GM10847 (cell line): ENCODE results near the gene ADO.

Source experiments
- POLR2A ChIP-seq: IDR thresholded peaks from 2 replicates; pipeline ENCODE4 v1.6.1; 2011; ENCODE audit not compliant: insufficient read length; ENCODE audit errors: extremely low read depth

ADO gene

DNA sequence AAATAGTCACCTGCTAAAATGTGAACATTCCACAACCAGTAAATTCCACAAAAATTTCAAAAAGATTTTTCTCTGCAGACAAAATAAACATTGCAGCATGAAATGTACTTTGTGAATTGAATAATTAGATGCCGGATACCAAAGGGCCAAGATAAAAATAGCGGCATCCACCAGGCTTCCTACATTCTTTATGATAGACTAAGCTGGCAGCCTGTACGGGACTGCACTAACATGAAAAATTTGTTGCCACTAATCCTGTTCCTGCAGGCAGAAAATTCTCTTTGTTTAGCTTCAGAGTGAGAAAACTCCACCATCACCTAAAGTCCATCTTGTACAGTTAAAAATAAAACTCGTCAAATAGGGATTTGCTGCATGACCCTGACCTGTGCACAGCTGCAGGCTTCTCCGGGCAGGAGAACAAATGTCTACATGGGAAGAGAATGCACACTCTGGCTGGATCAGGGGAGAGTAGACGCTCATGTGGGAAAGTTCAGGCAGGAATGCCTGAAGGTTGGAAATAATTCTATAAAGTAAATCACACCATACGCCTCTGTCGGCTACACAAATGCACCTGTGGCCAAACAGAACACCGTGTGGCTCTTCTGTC lies 15.6 kb upstream of the ADO start:
- no peak for TF ChIP-seq POLR2A

DNA sequence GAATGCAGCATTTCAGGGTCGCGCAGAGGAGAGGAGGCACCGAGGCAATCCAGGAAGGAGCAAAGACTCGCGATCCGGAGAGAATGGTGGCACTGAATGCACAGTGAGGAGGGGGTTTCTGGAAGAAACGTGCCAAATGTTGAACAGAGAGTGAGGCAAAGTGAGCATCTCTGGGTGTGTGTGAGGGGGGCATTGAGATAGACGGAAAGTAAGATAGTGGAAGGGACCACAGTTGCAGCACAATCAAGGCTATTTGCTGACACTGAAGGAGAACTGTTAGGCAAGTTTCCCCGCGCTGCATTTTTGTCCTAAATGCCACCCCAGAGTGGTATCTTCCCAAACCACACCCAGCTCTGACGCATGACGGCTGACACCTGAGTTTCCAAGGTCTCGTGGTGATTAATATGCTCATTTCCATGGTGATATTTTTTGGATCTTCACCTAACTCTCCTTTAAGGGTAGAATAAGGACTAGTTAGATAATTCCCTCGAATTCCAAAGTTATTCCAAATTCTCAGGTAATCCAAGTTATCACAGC lies 14.4 kb upstream of the ADO start:
- no peak for TF ChIP-seq POLR2A

DNA sequence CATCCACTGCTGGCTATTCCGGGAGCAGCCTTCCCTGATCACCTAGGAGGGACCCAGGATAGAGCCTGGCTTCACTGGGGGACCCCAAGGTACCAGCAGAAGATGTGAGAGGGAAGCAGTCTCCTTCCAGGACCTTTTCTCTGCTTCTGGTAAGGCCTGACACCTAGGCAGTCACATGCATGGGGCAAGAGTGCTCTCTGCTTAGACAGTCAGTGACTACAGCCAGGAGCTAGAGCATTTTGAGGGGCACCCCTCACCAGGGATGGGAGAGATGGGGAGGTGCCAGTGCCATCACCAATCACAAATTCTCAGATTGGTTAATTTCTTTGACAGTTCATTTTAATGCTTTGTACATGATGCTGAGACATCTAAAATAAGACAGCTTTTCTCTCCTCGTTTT lies 13.9 kb upstream of the ADO start:
- no peak for TF ChIP-seq POLR2A

DNA sequence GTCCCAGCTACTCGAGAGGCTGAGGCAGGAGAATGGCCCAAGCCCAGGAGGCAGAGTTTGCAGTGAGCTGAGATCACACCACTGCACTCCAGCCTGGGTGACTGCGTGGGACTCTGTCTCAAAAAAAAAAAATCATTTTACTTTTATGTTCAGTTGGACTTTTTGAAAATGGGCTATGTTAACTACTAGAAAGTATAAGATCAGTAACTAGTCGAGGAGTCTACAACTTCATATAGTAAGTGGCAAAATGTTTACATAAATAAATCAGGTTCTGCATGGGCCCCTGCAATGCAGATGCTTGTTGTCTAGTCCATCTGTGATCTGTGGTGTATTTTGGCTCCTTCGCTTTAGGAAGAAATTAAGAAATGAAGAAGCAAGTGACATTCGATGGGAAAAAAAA lies 12.3 kb upstream of the ADO start:
- TF ChIP-seq POLR2A, result no peak

DNA sequence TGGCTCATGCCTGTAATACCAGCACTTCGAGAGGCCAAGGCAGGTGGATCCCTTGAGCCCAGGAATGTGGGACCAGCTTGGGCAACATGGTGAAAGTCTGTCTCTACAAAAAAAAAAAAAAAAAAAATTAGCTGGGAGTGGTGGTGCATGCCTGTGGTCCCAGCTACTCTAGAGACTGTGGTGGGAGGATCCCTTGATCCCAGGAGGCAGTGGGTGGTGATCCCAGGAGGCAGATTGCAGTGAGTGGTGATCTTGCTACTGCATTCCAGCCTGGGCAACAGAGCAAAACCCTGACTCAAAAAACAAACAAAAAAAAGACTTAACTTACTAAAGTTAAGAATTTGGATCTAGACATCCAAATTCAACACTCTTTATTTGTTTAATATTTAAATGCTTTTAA lies 10.2 kb upstream of the ADO start:
- TF ChIP-seq POLR2A, result no peak

DNA sequence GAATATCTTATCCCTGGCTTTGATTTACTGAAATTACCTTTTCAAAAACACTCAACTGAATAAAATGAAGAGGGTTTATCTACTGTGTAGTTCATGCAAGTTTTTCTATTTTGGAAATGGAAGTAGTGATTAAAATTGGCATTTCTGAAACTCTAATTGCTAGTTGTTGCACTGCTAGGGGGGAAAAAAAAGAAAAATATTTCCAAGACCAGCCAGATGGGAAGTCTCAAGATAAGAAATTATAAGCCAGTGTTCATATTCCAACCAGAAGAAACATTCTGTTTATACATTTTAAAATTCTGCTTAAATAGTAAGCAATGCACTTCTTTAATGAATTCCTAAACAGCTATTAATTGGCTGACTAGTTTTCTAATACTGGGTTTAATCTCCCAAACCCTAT lies 9.4 kb upstream of the ADO start:
- no peak for TF ChIP-seq POLR2A

DNA sequence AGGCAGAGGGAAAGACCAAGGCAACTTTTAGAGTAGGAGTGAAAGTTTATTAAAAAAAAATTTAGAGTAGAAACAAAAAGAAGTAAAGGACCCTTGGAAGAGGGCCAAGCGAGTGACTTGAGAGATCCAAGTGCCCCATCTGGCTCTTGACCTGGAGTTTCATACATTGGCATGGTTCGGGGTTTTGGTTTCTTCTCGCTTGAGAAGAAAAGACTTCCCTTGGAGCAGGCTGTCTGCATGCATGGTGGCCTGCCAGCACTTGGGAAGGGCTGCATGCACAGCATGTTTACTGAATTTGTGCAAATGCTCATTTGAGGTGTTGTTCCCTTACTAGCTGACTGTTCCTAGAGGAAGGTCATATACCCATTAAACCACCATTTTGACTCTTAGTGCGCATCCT lies 8.8 kb upstream of the ADO start:
- no peak for TF ChIP-seq POLR2A

DNA sequence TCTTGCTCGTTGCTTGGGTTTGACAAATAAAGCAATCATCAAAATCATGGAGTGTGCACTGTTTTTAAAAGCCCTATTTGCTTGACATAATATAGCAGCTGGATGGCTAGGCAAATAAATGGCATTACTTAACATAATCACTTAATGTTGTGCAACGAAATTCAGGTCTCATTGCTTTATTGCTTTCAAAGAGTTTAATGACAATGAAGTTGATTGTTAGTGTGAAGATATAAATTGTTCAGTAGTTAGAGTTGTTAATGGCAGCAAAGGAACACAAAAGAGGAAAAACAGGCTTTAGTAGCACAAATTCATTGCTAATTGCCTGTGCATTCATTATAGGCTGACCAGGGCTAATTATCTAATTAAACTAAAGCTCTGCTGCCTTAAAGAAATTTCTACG lies 7.6 kb upstream of the ADO start:
- no peak for TF ChIP-seq POLR2A

DNA sequence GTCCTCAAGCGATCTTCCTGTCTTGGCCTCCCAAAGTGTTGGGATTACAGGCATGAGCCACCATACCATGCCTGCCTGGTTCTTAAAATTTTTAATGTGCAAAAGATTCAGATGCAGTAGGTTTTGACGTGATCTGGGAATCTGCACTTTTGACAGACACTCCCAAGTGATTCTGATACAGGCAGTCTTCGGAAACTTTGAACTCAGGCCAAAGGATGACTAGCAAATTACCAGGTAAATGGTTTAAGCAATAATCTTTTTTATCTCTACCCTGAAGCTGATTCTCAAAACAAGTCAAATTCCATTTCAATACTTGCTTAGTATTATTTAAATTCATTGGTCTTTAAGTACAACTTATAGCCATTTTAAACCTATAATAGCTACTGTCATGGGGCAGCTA lies 2.6 kb upstream of the ADO start:
- TF ChIP-seq POLR2A, result no peak

DNA sequence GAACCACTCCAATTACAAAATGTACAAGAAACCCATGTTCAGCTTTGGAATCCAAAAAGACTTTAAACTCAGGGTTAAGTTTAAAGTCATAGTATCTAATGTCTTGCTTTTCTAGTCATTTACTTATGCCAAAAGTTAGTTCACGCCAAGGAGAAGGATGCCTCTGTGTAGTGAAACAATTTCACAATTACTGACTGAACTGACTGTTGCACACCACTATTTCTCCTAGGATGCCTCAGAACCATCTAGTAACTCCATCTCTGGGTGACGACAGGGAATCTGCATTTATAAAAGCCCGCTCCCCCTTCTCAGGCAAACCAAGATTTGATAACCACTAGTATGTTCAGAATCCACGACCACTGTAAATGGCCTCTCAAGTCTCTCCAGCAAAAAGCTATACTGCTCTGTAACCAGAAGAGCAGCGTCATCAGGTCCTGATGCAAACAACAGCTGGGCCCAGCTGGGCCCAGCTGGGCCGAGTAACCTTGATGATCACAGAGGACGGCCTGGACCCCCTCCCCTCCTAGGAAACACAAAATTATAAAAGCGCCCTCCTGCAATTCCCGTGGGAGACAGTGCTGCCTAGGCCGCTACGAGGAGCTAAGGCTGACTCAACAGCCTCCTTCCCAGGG lies 680 bp upstream of the ADO start:
- no peak for TF ChIP-seq POLR2A

DNA sequence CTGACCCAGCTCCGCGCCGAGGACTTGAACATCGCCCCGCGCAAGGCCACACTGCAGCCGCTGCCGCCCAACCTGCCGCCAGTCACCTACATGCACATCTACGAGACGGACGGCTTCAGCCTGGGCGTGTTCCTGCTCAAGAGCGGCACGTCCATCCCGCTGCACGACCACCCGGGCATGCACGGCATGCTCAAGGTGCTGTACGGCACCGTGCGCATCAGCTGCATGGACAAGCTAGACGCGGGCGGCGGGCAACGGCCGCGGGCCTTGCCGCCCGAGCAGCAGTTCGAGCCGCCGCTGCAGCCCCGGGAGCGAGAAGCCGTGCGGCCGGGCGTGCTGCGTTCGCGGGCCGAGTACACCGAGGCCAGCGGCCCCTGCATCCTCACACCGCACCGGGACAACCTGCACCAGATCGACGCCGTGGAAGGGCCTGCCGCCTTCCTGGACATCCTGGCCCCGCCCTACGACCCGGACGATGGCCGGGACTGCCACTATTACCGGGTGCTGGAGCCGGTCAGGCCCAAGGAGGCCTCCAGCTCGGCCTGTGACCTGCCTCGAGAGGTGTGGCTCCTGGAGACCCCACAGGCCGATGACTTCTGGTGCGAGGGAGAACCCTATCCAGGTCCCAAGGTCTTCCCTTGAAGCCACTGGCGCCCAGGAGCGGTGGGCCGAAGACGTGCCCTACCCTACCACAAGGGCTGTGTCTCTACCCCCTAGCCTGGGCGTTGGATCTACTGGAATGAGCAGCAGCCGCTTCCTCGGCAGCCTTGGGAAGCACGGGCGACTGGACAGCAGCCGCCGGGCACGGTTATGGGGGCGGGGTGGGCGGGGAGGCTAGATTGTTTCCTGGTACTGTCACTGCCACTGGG lies 945 bp downstream of the ADO start:
- TF ChIP-seq POLR2A, result no peak

DNA sequence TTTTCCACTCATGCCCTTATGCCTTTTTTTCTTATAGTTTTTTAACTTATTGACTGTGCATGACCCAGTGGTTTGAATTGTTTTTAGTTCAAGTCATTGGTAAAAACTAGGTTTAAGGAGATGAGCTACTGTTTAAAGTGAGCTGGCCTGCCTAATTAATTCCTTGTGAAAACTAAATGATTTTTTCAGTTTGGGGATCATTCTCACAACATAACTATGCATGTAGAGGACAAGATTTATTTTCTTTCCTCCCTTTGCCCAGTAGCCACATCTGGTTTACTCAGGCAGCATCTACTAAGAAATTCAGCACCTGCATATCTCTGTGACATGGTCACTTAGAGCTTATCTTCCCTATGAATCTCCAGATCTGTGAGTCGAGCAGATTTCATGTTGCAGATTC lies 1.7 kb downstream of the ADO start:
- TF ChIP-seq POLR2A, result no peak

DNA sequence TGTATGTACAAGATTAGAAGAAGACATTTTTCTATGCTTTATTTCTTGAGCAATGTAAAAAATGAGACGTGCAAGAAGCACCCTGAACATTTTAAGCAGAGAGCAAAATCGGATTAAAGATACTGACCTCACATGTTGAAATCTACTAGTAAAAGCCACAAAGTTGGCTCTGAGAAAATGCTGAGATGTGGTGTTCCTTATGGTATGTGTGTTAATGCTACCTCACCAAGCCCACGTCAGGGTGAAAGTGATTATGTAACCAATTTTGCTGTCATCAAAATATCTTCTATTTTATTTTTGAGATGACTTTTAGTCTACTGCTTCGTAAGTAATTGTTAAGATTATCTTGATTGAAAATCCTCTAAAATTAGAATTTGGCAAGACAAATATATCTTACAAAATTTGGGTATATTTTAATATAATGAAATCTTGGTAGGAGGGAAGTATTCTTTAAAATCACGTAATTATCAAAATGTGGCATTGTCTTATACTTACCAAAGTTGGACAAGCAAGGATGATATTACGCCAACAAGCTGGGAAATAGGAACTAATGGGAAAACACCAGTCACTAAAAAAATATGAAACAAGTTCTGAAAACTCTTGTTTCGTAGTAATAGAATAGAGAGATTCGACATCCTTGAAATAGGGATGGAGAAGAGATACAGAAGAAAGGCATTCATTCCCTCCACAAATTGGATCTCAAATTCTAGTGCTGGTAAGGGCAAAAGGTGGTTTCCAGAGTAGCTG lies 5.8 kb downstream of the ADO start:
- no peak for TF ChIP-seq POLR2A

DNA sequence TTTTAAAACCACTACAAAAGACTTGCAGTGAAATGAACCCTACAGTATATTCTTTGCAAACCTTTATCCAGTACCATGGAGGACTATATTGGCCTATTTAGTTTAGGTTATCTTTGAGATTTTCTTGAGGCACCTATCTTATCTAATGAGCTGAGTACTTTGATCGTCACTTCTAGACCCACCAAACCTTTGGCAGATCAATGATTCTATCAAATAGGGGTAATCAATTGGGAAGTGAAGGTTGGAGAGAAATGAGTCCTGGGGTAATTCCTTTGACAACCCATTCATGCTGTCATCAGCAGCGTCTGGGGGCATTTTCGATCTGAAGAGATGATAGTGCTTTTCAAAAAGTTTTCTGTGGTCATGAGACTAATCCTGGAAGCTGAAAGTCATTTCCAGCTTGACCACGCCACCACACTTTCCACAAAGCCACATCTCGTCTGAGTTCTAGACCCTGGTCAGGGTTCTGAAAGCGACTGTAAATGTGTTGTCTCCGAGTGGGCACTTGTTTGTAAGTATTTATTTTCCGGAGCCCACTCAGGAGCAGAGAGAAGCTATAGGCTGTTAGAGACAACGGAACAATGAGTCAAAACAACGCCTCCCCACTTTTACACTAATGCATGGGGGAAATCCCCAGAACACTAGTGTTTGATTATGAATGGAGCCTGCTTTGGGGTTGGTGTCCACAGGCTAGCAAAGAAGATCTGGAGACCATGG lies 6.8 kb downstream of the ADO start:
- no peak for TF ChIP-seq POLR2A
